ENCODE data around the gene RBM20. TPM values are rescaled to one million over a fixed set of nuclear protein-coding genes. Genes with fewer than 3 reads are reported as not detected.
"Not testable (repeated sequence)": the region's sequence is repeated elsewhere in the genome, so short reads cannot be mapped to it uniquely, and the experiment has no call there.

RBM20 gene
- total RNA-seq, 1 experiment from 2014 or later = not detected

DNA sequence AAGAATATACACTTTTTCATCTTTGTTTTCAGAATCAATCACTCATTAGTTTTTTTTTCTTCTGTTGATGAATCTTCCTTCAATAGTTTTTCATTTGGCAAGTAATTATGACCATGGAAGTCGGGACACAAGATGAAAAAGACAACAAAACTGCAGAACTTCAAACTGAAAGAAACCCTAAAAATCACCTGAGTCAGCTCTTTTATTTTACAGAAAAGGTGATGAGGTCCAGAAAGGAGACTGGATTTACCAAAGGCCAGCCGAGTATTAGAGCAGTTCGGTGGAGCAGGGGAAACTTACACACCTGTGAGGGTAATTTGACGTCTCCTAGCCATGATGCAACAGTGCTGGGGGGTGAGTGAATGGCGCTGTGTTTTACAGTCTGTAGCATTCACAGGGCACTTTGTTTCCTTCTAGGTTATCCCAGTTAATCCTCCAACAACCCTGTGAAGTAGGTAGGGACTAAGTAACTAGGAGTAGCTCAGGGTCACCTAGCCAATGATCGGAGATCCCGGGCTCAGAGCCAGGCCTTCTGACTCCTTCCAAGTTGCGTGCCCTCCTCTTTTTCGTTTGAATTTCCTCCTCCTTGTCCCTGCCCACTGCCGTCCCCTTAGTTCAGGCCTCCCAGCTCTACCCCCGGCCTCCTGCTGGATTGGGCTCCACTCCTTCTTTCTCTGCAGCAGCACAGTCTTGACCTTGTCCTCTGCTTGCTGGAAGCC is 14.0 kb downstream of the RBM20 start:
- Histone ChIP-seq H3K36me3 (no peaks in the 10 kb centered on the region), H3K27me3 (peaks cover 4% of the 10 kb centered on the region; the same call in 1 of the 2 replicates), H3K4me3 (no peak overlapping the region), H3K9me3 (no peaks in the 10 kb centered on the region)
- no peak for DNase-seq

DNA sequence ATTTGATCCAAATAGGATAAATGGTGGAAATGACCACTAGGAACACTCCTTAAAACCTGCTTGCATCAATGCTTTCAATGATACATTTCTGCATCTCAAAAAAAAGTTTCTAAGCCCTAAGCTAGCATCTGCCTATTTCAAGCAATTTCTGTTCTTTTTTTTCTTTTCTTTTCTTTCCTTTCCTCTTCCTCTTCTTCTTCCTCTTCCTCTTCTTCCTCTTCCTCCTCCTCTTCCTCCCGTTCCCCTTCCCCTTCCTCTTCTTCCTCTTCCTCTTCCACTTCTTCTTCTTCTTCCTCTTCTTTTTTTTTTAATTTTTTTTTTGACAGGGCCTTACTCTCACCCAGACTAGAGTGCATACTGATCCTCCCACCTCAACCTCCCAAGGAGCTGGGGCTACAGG is 15.4 kb downstream of the RBM20 start:
- Histone ChIP-seq H3K4me3 (no peak overlapping the region), H3K27me3 (no peaks in the 10 kb centered on the region), H3K9me3 (no peaks in the 10 kb centered on the region), H3K36me3 (no peaks in the 10 kb centered on the region)
- DNase-seq = no peak

DNA sequence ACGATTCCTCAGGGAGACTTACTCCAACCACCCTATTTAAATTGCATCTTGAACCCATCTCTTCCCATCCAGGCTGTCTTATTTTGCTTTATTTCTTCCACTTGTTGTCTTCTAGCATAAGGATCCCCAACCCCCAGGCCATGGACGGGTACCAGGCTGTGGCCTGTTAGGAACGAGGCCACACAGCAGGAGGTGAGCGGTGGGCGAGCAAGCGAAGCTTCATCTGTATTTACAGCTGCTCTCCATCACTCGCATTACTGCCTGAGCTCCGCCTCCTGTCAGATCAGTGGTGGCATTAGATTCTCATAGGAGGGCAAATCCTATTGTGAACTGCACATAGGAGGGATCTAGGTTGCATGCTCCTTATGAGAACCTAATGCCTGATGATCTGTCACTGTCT is 16.2 kb downstream of the RBM20 start:
- DNase-seq, H3K27me3 ChIP-seq, H3K9me3 ChIP-seq, H3K36me3 ChIP-seq, H3K4me3 ChIP-seq: not testable (repeated sequence)

DNA sequence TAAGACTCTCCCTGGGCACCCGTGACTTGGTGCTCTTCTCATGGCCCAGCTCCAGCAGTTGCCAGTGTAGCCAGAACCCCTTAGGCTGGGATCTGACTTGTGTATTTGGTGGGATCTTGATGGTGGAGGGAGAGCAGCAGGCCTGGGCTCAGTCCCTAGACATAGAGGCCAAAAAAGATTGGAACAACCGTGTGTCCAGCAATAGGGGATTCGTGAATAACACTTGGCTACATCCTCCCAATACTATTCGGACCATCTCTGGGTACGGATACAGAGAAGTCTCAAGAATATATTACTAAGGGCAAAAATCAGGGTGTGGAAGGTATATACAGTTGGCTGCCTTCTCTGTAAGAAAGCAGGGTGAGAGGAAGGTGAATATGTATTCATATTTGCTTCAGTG is 17.2 kb downstream of the RBM20 start:
- no peak overlapping the region for H3K4me3 ChIP-seq
- no peaks in the 10 kb centered on the region for H3K27me3 ChIP-seq
- no peaks in the 10 kb centered on the region for H3K36me3 ChIP-seq
- no peak for DNase-seq
- H3K9me3 ChIP-seq = no peaks in the 10 kb centered on the region

DNA sequence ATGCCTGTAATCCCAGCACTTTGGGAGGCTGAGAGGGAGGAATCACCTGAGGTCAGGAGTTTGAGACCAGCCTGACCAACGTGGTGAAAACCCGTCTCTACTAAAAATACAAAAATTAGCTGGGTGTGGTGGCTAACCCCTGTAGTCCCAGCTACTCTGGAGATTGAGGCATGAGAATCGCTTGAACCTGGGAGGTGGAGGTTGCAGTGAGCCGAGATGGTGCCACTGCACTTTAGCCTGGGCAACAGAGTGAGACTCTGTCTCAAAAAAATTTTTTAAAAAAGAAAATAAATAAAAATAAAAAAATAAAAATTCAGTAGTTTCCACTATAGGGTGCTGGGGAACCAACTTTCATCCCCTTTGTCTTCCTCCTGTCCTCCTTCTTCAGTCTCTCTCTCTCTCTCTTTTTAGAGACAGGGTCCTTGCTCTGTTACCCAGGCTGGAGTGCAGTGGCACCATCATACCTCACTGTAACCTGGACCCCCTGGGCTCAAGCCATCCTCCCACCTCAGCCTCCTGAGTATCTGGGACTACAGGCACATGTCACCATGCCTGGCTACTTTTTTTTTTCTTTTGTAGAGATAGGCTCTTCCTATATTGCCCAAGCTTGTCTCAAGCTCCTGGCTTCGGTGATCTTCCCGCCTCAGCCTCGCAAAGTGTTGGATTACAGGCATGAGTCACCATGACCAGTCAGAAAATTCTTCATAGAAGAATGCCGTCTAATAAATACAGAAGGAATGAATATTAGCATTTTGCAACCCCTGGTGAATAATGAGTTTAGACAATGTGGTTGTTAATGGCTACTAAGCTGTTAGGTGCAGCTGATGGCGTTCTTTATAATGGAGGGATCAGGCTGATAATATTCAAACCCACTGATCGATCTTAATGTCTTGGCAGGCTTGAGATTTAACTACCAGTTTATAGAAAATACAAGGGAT is 20.6 kb downstream of the RBM20 start:
- H3K27me3 ChIP-seq = no peaks in the 10 kb centered on the region
- DNase-seq = peak; percentile 79
- no peaks in the 10 kb centered on the region for H3K36me3 ChIP-seq
- H3K4me3 ChIP-seq = no peak overlapping the region
- H3K9me3 ChIP-seq = no peaks in the 10 kb centered on the region

DNA sequence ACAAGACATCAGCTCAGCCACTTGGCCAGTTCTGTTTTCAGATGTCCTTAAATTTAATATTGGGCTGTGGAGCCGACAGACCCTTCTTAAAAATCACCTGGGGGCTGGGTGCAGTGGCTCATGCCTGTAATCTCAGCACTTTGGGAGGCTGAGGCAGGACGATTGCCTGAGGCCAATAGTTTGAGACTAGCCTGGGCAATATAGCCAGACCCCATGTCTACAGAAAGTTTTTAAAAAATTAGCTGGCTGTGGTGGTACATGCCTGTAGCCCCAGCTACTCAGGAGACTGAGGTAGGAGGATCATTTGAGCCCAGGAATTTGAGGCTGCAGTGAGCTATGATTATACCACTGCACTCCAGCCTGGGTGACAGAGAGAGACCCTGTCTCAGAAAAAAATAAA is 22.1 kb downstream of the RBM20 start:
- DNase-seq, H3K9me3 ChIP-seq, H3K4me3 ChIP-seq, H3K36me3 ChIP-seq, H3K27me3 ChIP-seq: not testable (repeated sequence)

DNA sequence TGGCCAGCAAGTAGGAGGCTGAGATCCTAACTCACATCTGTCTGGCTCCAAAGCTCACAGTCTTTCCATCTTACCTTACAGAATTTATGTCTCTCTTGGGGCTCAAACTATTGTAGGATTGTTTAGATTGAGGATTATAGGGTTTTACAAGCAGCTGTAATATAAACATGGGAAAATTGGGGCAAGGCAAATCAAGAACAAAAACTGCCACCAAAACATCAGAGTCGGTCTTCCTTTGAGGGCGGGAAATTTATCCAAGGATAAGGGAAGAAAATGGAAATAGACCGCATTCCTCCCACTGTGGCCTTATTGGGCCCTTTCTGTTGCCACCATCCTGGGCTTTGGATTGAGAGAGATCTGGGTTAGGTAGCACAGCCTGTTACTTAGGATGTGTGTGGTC is 22.5 kb downstream of the RBM20 start:
- H3K4me3 ChIP-seq = no peak overlapping the region
- H3K36me3 ChIP-seq = no peaks in the 10 kb centered on the region
- H3K27me3 ChIP-seq = no peaks in the 10 kb centered on the region
- H3K9me3 ChIP-seq = no peaks in the 10 kb centered on the region
- no peak for DNase-seq

DNA sequence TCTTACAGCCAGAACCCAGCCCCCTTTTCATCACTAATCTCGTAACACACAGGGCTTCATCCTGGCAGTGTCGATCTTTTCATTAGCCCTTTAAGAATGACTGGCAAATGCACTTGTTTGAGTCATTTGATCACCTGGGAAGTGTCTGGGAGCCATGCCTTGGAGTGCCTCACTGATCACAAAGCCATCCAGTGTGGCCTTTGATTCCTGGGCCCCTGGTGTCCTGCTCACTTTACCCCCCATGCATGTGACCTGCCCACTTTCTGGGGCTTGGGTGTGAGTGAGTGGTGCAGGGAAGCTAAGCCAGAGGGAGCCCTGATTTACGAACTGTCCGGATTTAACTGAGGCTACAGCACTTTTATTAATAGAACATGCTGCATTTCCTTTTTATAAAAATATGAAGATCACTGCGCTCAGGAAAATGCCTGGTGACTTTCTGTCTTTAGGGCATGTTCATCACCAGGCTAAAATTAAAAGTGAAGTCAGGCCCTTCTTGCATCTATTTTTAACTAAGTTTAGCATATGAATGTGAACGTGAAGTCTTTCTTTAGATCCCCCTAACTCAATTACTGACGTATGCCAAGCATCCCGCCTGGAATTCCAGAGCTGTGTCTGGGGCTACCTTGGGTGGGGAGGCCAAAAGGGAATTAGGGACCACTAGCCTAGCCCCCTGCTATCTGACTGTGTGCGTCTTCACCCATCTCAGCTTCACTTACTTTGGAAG is 23.6 kb downstream of the RBM20 start:
- H3K9me3 ChIP-seq = no peaks in the 10 kb centered on the region
- no peaks in the 10 kb centered on the region for H3K36me3 ChIP-seq
- no peak overlapping the region for H3K4me3 ChIP-seq
- DNase-seq = no peak
- no peaks in the 10 kb centered on the region for H3K27me3 ChIP-seq

DNA sequence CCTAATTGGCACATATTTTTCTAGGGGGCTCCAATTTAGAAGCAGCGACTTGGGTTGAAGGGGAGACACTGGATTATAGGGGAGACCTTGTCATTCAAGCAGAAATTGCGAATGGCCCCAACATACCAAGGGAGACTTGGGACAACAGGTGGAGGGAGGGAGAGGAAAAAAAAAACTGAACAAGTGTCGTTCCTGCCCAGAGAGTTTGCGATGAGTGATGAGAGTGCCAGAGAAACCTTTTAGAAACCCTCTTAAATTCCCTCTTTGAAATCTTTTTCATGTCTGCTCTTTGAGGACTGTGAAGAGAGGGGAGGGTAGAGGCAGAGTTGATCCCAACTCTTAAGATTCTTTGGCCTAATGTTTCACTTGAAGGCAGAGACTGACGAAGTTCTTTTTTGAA is 24.3 kb downstream of the RBM20 start:
- Histone ChIP-seq H3K27me3 (no peaks in the 10 kb centered on the region), H3K4me3 (no peak overlapping the region), H3K36me3 (no peaks in the 10 kb centered on the region), H3K9me3 (no peaks in the 10 kb centered on the region)
- DNase-seq = no peak

DNA sequence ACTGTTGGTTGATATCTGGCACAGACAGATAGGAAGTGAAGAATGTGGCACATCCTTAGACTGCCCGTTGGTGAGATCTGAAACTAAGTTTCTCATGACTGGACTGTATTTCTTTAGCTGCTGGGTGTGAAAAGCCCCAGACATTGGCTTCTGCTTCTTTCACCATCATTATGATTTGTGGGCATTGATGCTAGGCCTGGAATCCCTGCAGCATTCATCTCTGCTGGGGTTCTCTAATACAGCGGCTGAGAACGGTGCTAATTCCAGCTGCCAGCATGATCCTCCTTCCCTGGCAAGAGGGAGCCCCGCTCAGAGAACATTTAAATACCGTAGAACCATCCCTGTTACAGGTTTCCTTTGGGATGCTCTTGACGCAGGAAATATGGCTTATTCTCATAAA is 26.2 kb downstream of the RBM20 start:
- no peaks in the 10 kb centered on the region for H3K27me3 ChIP-seq
- DNase-seq = no peak
- no peaks in the 10 kb centered on the region for H3K36me3 ChIP-seq
- H3K4me3 ChIP-seq = no peak overlapping the region
- no peaks in the 10 kb centered on the region for H3K9me3 ChIP-seq

DNA sequence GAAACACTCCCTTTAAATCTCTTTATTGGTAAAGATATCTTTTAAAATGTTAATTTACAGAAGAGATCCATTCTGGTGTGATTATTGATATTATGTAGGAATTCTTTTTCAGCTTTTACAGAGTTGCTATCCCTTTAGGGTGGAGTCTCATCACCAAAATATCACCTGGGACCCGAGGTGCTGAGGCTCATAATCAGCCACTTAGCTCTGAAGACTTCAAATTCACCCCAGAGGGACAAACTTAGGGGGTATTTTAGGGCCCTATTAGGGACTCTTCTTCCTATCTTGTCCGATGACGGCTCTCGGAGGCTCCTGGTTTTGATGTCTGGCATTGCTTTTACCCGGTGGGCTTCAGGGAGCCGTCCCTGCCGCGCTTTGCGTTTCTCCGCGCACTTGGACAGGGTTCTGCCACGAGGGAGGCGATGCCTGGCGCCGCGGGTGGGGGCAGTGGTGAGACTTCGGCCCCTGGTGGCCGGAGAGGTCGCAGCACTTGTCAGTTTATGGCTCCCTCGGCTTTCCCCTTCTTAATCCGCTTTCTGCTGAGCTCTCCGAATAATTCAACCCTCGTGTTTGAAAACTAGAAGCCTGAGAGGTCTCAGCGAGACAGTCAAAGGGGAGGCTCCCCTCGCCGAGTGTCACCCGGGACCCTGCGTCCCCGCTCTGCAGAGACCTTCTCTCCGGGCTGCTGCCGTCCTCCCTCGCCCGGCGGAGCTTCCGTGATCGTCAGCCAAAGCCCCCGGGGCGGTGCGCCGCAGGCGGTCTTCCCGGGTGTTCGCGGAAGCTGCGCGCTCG is 27.8 kb downstream of the RBM20 start:
- peak; percentile 78 for DNase-seq
- no peaks in the 10 kb centered on the region for H3K9me3 ChIP-seq
- H3K4me3 ChIP-seq = peak overlapping the region; percentile 54
- H3K36me3 ChIP-seq = no peaks in the 10 kb centered on the region
- no peaks in the 10 kb centered on the region for H3K27me3 ChIP-seq

DNA sequence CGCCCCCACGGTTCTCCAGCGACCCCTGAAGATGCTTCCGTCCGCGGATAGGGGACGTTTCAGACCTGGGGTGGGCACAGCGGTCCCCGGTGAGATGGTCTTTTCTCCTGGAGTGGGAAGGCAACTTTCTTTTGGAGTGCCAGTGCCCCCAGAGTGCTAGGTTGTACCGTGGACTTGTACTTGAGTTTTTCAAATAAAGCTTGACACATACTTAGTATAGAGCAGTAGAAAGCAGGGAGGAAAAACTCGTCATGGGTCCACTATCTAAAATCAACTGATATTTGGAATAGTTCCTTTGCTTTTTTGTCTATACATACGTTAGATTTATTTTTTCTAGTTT is 28.4 kb downstream of the RBM20 start:
- Histone ChIP-seq H3K36me3 (no peaks in the 10 kb centered on the region), H3K4me3 (peak overlapping the region; percentile 54), H3K9me3 (no peaks in the 10 kb centered on the region), H3K27me3 (no peaks in the 10 kb centered on the region)
- no peak for DNase-seq

DNA sequence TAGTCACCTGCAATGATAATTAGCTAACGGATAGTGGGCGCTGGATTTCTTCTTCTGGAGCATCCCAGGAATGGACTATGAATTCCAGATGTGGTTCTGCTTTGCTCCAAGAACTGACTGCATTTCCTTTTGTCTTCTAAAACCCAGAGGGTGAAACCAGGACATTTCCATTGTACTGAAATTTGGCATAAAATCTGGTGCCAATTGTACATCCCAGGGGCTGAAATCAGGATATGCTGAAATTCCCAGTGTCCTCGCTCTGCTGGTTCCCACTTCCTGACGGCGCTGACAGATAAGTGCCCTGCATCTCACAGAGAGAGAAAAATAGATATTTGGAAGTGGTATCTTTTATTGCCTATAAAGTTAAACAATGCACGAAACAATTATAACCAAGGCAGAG is 31.9 kb downstream of the RBM20 start:
- no peak for DNase-seq
- Histone ChIP-seq H3K36me3 (no peaks in the 10 kb centered on the region), H3K27me3 (no peaks in the 10 kb centered on the region), H3K4me3 (no peak overlapping the region), H3K9me3 (no peaks in the 10 kb centered on the region)

DNA sequence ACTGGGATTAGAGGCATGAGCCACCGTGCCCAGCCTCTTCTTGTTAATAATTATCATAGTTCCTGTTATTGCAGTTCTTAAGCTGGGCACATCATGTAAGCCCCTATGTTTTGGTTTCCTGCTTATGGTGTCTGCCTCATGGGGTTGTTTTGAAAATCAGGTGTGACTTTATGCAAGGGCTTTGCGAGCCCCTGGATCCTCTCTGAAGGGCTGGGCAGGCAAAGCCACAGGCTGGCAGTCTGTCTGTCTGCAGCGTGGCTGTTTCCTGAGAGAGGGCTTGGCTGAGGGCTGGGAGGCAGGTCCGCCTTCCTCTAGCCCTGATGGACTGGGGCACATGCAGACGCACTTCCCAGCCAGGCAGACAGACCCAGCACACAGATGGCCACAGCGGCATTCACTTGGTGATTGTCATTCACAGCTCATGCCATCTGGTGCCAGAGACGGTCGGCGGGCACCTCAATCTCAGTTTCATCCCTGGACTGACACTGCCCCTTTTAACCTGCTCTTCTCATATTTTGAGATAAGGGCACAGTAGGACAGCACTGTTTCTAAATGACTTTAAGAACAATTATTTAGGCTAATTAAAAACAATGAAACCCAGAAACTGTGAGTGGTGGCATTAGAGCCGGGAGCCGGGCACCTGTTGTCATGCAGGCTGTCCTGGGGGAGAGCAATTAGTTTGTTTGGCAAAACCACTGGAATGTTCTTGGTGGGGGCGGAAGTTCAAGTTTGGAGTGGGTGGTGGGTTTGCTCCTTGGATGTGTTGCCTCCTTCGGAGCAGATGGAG is 35.5 kb downstream of the RBM20 start:
- H3K9me3 ChIP-seq = no peaks in the 10 kb centered on the region
- H3K36me3 ChIP-seq = no peaks in the 10 kb centered on the region
- H3K27me3 ChIP-seq = no peaks in the 10 kb centered on the region
- H3K4me3 ChIP-seq = no peak overlapping the region
- DNase-seq = no peak

DNA sequence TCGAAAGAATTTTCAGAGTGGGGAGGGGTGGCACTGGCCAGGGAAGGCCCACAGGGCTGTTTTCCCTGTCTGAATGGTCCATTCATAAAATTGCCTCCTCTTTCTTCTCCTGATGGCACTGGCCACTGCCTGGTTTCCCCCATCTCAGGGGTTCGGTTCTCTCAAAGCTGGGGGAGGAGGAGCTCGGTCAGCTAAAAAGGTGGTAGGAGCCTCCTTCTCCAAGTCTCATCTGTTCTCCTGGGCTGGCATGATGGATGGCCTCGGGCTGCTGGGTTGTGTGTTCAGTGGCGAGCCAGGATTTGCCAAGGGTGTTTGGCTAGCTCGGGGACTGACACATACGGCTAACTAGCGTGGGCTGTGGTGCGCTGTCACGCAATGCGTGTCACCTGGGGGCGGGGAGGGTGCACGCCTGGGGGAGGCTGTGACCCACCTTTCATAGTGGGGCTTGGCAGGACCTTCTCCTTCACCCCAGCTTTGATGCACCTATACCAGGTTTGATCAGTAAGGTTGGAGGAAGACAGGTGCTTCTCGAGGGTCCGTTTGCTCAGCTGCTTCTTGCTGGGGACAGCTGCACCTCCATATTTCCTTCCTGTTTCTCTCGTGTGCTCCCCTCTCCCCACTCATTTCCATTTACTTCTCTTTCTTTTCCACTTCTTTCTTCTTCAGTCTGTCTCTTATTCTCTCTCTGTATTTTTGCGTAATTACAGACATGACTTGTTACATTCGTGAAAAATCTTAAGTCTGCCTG is 36.3 kb downstream of the RBM20 start:
- H3K27me3 ChIP-seq = no peaks in the 10 kb centered on the region
- no peaks in the 10 kb centered on the region for H3K36me3 ChIP-seq
- DNase-seq = no peak
- no peaks in the 10 kb centered on the region for H3K9me3 ChIP-seq
- no peak overlapping the region for H3K4me3 ChIP-seq

Measured in MG63 (cell line).